WTC11 (cell line): ENCODE data around the gene COL13A1. TPM values are rescaled to one million over a fixed set of nuclear protein-coding genes. Genes with fewer than 3 reads are reported as not detected.

Experiments used
- ATAC-seq: fragments of 200-7000 bp; cut with Tn5 transposase; 2 replicates; pipeline ENCODE4 v1.10.0; 2021; ENCODE audit warnings: mild to moderate bottlenecking, moderate library complexity
- CTCF ChIA-PET: fragments of 300-600 bp; sonication (Branson Sonifier 250); formaldehyde crosslinking; loops from one replicate; lab custom pipeline; 2021; ENCODE audit warnings: antibody characterized with exemption; lab: Charles Lee
- POLR2A ChIA-PET: fragments of 350-600 bp; sonication (Branson Sonifier 250); formaldehyde crosslinking; loops from one replicate; lab custom pipeline; 2021; ENCODE audit warnings: antibody characterized with exemption; lab: Charles Lee
- DNase-seq: peaks from one replicate; pipeline ENCODE4 v3.0.0; 2021; ENCODE audit warnings: low spot score
- H3K27ac Mint-ChIP-seq: 2 replicates; pipeline ENCODE4 v1.8.0; 2021; ENCODE audit warnings: mixed read lengths
- H3K27me3 Mint-ChIP-seq: 2 replicates; pipeline ENCODE4 v1.8.0; 2021; ENCODE audit warnings: low read depth, mild to moderate bottlenecking, moderate library complexity, mixed read lengths
- H3K36me3 Mint-ChIP-seq: 2 replicates; pipeline ENCODE4 v1.8.0; 2021; ENCODE audit warnings: mixed read lengths
- H3K4me1 Mint-ChIP-seq: 2 replicates; pipeline ENCODE4 v1.8.0; 2022; ENCODE audit warnings: mixed read lengths
- H3K4me3 Mint-ChIP-seq: 2 replicates; pipeline ENCODE4 v1.8.0; 2021; ENCODE audit warnings: mild to moderate bottlenecking, moderate library complexity, mixed read lengths
- H3K9me3 Mint-ChIP-seq: 2 replicates; pipeline ENCODE4 v1.8.0; 2021; ENCODE audit warnings: mixed read lengths
- ATF2 ChIP-seq: sonication (generic); formaldehyde crosslinking; IDR thresholded peaks from 2 replicates; pipeline ENCODE4 v1.8.1; 2022; ENCODE audit warnings: low read depth, missing genetic modification reagents, borderline replicate concordance
- CBFB ChIP-seq: sonication (generic); formaldehyde crosslinking; IDR thresholded peaks from 2 replicates; pipeline ENCODE4 v1.8.1; 2022; ENCODE audit warnings: mild to moderate bottlenecking, low read depth, missing genetic modification reagents
- CDX4 ChIP-seq: fragments of 250-450 bp; sonication (Bioruptor Pico); IDR thresholded peaks from 2 replicates; pipeline ENCODE4 v1.9.0; 2021; ENCODE audit warnings: moderate library complexity, mild to moderate bottlenecking, inconsistent platforms, borderline replicate concordance
- CREM ChIP-seq: sonication (generic); formaldehyde crosslinking; IDR thresholded peaks from 2 replicates; pipeline ENCODE4 v1.8.1; 2022; ENCODE audit warnings: mild to moderate bottlenecking, missing genetic modification reagents, moderate library complexity
- CTCF ChIP-seq: fragments of 200-600 bp; IDR thresholded peaks from 2 replicates; pipeline ENCODE4 v1.8.0; 2022; ENCODE audit warnings: antibody characterized with exemption
- EMX1 ChIP-seq: fragments of 250-450 bp; sonication (Bioruptor Pico); IDR thresholded peaks from 2 replicates; pipeline ENCODE4 v1.8.0; 2021; ENCODE audit warnings: mild to moderate bottlenecking
- ESRRA ChIP-seq: sonication (generic); formaldehyde crosslinking; IDR thresholded peaks from 2 replicates; pipeline ENCODE4 v1.8.1; 2022; ENCODE audit warnings: mild to moderate bottlenecking, missing genetic modification reagents, borderline replicate concordance
- FOXP1 ChIP-seq: sonication (generic); formaldehyde crosslinking; IDR thresholded peaks from 2 replicates; pipeline ENCODE4 v1.8.0; 2022; ENCODE audit warnings: missing genetic modification reagents, mild to moderate bottlenecking, moderate library complexity, borderline replicate concordance
- IRF2 ChIP-seq: sonication (generic); formaldehyde crosslinking; IDR thresholded peaks from 2 replicates; pipeline ENCODE4 v1.8.0; 2022; ENCODE audit warnings: low read depth, missing genetic modification reagents, borderline replicate concordance
- JUN ChIP-seq: sonication (generic); formaldehyde crosslinking; IDR thresholded peaks from 2 replicates; pipeline ENCODE4 v1.8.0; 2023; ENCODE audit warnings: mild to moderate bottlenecking, missing genetic modification reagents
- MAX ChIP-seq: sonication (generic); formaldehyde crosslinking; IDR thresholded peaks from 2 replicates; pipeline ENCODE4 v1.8.0; 2022; ENCODE audit warnings: mild to moderate bottlenecking, missing genetic modification reagents
- SMAD3 ChIP-seq: sonication (generic); formaldehyde crosslinking; IDR thresholded peaks from 2 replicates; pipeline ENCODE4 v1.8.0; 2022; ENCODE audit warnings: missing genetic modification reagents, mild to moderate bottlenecking, borderline replicate concordance
- TEAD1 ChIP-seq: sonication (generic); formaldehyde crosslinking; IDR thresholded peaks from 2 replicates; pipeline ENCODE4 v1.8.0; 2022; ENCODE audit warnings: mild to moderate bottlenecking, missing genetic modification reagents
- USF1 ChIP-seq: sonication (generic); formaldehyde crosslinking; IDR thresholded peaks from 2 replicates; pipeline ENCODE4 v1.8.0; 2022; ENCODE audit warnings: mild to moderate bottlenecking, missing genetic modification reagents
- USF2 ChIP-seq: sonication (generic); formaldehyde crosslinking; IDR thresholded peaks from 2 replicates; pipeline ENCODE4 v1.8.1; 2023; ENCODE audit warnings: mild to moderate bottlenecking, missing genetic modification reagents, moderate library complexity
- ZBTB43 ChIP-seq: sonication (generic); formaldehyde crosslinking; IDR thresholded peaks from 2 replicates; pipeline ENCODE4 v1.8.1; 2023; ENCODE audit warnings: mild to moderate bottlenecking, missing genetic modification reagents
- ZNF219 ChIP-seq: sonication (generic); formaldehyde crosslinking; IDR thresholded peaks from 2 replicates; pipeline ENCODE4 v1.8.0; 2023; ENCODE audit warnings: missing genetic modification reagents, mild to moderate bottlenecking, borderline replicate concordance
- ZNF263 ChIP-seq: sonication (generic); formaldehyde crosslinking; IDR thresholded peaks from 2 replicates; pipeline ENCODE4 v1.8.1; 2022; ENCODE audit warnings: low read depth, mild to moderate bottlenecking, moderate library complexity, missing genetic modification reagents
- ZNF281 ChIP-seq: sonication (generic); formaldehyde crosslinking; IDR thresholded peaks from 2 replicates; pipeline ENCODE4 v1.8.0; 2023; ENCODE audit warnings: mild to moderate bottlenecking, missing genetic modification reagents
- ZNF512 ChIP-seq: sonication (generic); formaldehyde crosslinking; IDR thresholded peaks from 2 replicates; pipeline ENCODE4 v1.8.1; 2022; ENCODE audit warnings: missing genetic modification reagents, borderline replicate concordance
- total RNA-seq: library from RNA; stranded (reverse); gene quantifications from 3 replicates; pipeline ENCODE4 v1.2.3, GENCODE V29; 2021

COL13A1 gene
- total RNA-seq, 1 experiment from 2014 or later = 7.1 TPM

- TF ChIP-seq USF1 (CRISPR knock-in tag) = peak; percentile 89
- no peak for TF ChIP-seq IRF2 (CRISPR knock-in tag)
- TF ChIP-seq USF2 = peak; percentile 91
- TF ChIP-seq SMAD3 (CRISPR knock-in tag) = no peak
- 0 out of 2 replicates have a peak, but pooled peaks have one; percentile 5 for TF ChIP-seq MAX (CRISPR knock-in tag)
- no peak for TF ChIP-seq ZNF281 (CRISPR knock-in tag)
- TF ChIP-seq ZNF219 (CRISPR knock-in tag) = no peak
- no peak for TF ChIP-seq ZNF263 (CRISPR knock-in tag)
- TF ChIP-seq CTCF = peak; percentile 61; the same call in 1 of the 2 replicates
- no peak for TF ChIP-seq CREM (CRISPR knock-in tag)
Observed at GRCh38 chr10:69901628-69902505, 100.2 kb downstream of the COL13A1 start (continued).

GRCh38 chr10:69902835-69903535 is 101.3 kb downstream of the COL13A1 start:
- Mint-ChIP-seq H3K4me3 (no peak overlapping the region), H3K27me3 (peaks cover 3% of the 10 kb centered on the region), H3K4me1 (peaks cover 33% of the 10 kb centered on the region), H3K27ac (no peak overlapping the region), H3K36me3 (no peaks in the 10 kb centered on the region), H3K9me3 (no peaks in the 10 kb centered on the region)
- DNase-seq (no peak), ATAC-seq (no peak)
- ChIA-PET POLR2A (no interaction called here), CTCF (interaction anchor here (0.7 to 4.5 kb wide), 3 partner anchors 11 to 56 kb away, joined by 3 to 126 read pairs (median 25); no protein-coding TSS in a partner anchor)
- TF ChIP-seq ATF2 (CRISPR knock-in tag) (no peak), ESRRA (CRISPR knock-in tag) (no peak), CDX4 (CRISPR knock-in tag) (no peak), TEAD1 (CRISPR knock-in tag) (no peak), USF1 (CRISPR knock-in tag) (no peak), ZBTB43 (no peak), CBFB (no peak), FOXP1 (no peak), ZNF512 (no peak), EMX1 (CRISPR knock-in tag) (no peak), ZNF263 (CRISPR knock-in tag) (no peak), IRF2 (CRISPR knock-in tag) (no peak), JUN (CRISPR knock-in tag) (no peak)
